ENCODE data around the gene FAM168B. TPM values are rescaled to one million over a fixed set of nuclear protein-coding genes. Genes with fewer than 3 reads are reported as not detected.
A peak's percentile ranks its signal among the peaks of the same experiment; 100 is the strongest.

FAM168B gene
- total and polyA plus RNA-seq, 2 of the 13 experiments (the other 11 are each of a cell fraction or from before 2014, with no cell fraction given): 64.5 to 113 TPM

DNA sequence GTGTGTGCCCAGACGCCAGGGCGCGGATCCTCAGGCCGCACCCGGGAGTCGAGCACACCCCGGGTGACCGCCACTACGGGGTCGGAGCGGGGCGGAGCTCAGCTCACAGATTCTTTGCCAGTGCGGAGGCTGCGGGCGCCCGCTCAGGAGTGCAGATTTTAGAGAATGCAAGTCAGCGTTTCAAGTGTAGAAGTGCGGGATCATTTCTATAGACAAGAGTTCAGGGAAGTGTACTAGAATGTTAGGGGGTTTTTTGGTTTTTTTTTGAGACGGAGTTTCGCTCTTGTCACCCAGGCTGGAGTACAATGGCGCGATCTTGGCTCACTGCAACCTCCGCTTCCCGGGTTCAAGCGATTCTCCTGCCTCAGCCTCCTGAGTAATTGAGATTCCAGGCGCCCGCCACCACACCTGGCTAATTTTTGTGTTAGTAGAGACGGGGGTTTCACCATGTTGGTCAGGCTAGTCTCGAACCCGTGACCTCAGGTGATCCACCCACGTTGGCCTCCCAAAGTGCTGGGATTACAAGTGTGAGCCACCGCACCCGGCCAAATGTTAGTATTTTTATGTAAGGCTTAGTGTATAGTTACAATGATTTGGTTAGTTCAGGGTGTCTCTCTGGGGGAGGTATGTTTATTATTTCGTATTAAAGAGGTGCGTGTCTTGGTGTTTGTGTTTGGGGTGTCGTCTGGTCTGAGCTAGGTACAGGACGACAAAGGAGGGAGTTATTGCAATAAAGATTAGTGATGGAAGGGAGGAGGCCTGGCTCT, 619 bp upstream of the FAM168B start (continued):
- TF ChIP-seq, protein P1, sequence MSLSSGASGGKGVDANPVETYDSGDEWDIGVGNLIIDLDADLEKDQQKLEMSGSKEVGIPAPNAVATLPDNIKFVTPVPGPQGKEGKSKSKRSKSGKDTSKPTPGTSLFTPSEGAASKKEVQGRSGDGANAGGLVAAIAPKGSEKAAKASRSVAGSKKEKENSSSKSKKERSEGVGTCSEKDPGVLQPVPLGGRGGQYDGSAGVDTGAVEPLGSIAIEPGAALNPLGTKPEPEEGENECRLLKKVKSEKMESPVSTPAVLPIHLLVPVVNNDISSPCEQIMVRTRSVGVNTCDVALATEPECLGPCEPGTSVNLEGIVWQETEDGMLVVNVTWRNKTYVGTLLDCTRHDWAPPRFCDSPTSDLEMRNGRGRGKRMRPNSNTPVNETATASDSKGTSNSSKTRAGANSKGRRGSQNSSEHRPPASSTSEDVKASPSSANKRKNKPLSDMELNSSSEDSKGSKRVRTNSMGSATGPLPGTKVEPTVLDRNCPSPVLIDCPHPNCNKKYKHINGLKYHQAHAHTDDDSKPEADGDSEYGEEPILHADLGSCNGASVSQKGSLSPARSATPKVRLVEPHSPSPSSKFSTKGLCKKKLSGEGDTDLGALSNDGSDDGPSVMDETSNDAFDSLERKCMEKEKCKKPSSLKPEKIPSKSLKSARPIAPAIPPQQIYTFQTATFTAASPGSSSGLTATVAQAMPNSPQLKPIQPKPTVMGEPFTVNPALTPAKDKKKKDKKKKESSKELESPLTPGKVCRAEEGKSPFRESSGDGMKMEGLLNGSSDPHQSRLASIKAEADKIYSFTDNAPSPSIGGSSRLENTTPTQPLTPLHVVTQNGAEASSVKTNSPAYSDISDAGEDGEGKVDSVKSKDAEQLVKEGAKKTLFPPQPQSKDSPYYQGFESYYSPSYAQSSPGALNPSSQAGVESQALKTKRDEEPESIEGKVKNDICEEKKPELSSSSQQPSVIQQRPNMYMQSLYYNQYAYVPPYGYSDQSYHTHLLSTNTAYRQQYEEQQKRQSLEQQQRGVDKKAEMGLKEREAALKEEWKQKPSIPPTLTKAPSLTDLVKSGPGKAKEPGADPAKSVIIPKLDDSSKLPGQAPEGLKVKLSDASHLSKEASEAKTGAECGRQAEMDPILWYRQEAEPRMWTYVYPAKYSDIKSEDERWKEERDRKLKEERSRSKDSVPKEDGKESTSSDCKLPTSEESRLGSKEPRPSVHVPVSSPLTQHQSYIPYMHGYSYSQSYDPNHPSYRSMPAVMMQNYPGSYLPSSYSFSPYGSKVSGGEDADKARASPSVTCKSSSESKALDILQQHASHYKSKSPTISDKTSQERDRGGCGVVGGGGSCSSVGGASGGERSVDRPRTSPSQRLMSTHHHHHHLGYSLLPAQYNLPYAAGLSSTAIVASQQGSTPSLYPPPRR (CRISPR knock-in tag; IDR thresholded peaks at IDR 0.05; ENCODE audit: borderline replicate concordance): peak; percentile 25; the same call in 1 of the 2 replicates
- 0 out of 4 replicates have a peak, but pooled peaks of 1 of the 2 experiments have one; percentile 77 for TF ChIP-seq KLF16 (CRISPR knock-in tag; IDR thresholded peaks at IDR 0.05)
- no peak for TF ChIP-seq ZNF607 (CRISPR knock-in tag; IDR thresholded peaks at IDR 0.05; ENCODE audit: borderline replicate concordance)
- no peak for TF ChIP-seq BRCA1 (CRISPR knock-in tag; IDR thresholded peaks at IDR 0.05)
- TF ChIP-seq NR1H2 (CRISPR knock-in tag; IDR thresholded peaks at IDR 0.05; ENCODE audit: borderline replicate concordance, low read depth): no peak
- TF ChIP-seq FOSL2 (CRISPR knock-in tag; IDR thresholded peaks at IDR 0.05): peak; percentile 36; the same call in 1 of the 2 replicates
- TF ChIP-seq ZNF224 (CRISPR knock-in tag; IDR thresholded peaks at IDR 0.05): 0 out of 2 replicates have a peak, but pooled peaks have one; percentile 33
- TF ChIP-seq ZMYM4 (CRISPR knock-in tag; IDR thresholded peaks at IDR 0.05): no peak
- no peak for TF ChIP-seq TRIM24 (CRISPR knock-in tag; IDR thresholded peaks at IDR 0.05)
- TF ChIP-seq HOXA9 (CRISPR knock-in tag; IDR thresholded peaks at IDR 0.05; ENCODE audit: borderline replicate concordance): peak; percentile 14; the same call in 1 of the 2 replicates
- TF ChIP-seq ZNF556 (CRISPR knock-in tag; IDR thresholded peaks at IDR 0.05; ENCODE audit: borderline replicate concordance): no peak
- TF ChIP-seq, protein P2, sequence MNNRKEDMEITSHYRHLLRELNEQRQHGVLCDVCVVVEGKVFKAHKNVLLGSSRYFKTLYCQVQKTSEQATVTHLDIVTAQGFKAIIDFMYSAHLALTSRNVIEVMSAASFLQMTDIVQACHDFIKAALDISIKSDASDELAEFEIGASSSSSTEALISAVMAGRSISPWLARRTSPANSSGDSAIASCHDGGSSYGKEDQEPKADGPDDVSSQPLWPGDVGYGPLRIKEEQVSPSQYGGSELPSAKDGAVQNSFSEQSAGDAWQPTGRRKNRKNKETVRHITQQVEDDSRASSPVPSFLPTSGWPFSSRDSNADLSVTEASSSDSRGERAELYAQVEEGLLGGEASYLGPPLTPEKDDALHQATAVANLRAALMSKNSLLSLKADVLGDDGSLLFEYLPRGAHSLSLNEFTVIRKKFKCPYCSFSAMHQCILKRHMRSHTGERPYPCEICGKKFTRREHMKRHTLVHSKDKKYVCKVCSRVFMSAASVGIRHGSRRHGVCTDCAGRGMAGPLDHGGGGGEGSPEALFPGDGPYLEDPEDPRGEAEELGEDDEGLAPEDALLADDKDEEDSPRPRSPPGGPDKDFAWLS (CRISPR knock-in tag; IDR thresholded peaks at IDR 0.05; ENCODE audit: borderline replicate concordance): no peak
- no peak for TF ChIP-seq ZNF292 (CRISPR knock-in tag; IDR thresholded peaks at IDR 0.05; ENCODE audit: borderline replicate concordance, low read depth)
- no peak for TF ChIP-seq SALL1 (CRISPR knock-in tag; IDR thresholded peaks at IDR 0.05)
- peak; percentile 11; the same call in 1 of the 2 replicates for TF ChIP-seq MIXL1 (CRISPR knock-in tag; IDR thresholded peaks at IDR 0.05)
- TF ChIP-seq, protein P3, sequence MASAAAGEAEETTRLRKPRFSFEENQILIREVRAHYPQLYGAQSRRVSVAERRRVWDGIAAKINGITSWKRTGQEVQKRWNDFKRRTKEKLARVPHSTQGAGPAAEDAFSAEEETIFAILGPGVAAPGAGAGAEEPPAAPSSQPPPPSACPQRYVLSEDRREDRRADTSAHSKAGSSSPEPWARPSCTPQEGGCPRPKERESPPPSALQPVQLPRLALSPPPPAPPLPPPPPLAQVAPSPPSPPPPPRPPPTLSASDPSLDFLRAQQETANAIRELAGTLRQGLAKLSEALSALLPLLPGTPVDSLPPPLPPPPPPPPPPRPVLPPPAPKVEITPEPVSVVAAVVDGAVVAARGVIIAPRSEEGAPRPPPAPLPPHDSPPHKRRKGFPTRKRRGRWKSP (CRISPR knock-in tag; IDR thresholded peaks at IDR 0.05): 0 out of 2 replicates have a peak, but pooled peaks have one; percentile 42
- TF ChIP-seq ZNF33B (CRISPR knock-in tag; IDR thresholded peaks at IDR 0.05): no peak
- no peak for TF ChIP-seq ZNF326 (CRISPR knock-in tag; IDR thresholded peaks at IDR 0.05; ENCODE audit: borderline replicate concordance)
- TF ChIP-seq ZNF572 (CRISPR knock-in tag; IDR thresholded peaks at IDR 0.05): no peak

Data from HepG2 (cell line).